ENCODE measurements around the gene MESP2.

The MESP2 gene

DNA sequence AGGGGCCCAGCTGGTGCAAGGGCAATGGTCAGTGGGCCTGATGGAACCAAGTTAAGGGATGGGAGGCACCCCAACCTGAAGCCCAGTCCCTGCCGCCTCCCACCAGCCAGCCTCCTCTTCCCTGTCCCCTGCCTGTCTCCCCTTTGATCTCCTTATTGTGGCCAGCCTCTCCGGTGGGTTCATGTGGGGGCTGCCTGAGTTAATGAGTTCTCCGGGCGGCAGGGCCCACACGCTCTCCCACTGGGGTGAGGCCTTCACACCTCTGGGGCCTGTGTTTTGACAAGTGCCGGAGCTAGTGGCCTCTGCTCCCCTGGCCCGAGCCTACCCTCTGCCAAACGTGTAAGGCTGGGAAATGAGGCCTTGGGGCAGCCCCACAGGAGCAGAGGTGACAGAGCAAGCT is 17.8 kb upstream of the MESP2 start:
- TF ChIP-seq CTCF (IDR thresholded peaks at IDR 0.05) = no peak
- Histone ChIP-seq H3K27me3 (peaks cover 0 to 11% of the 10 kb centered on the region in 2 donors), H3K27ac (no peak overlapping the region), H3K36me3 (no peaks in the 10 kb centered on the region), H3K4me1 (peaks cover 0 to 18% (median 0%) of the 10 kb centered on the region in 4 donors), H3K4me3 (no peak overlapping the region), H3K9me3 (no peaks in the 10 kb centered on the region)
- intact Hi-C loops (cut with DNase I; ENCODE audit: low total_unique reads) = loop anchor here (10.0 kb wide), 1 partner anchor 317 kb away; no protein-coding TSS in a partner anchor
- no peak for DNase-seq

DNA sequence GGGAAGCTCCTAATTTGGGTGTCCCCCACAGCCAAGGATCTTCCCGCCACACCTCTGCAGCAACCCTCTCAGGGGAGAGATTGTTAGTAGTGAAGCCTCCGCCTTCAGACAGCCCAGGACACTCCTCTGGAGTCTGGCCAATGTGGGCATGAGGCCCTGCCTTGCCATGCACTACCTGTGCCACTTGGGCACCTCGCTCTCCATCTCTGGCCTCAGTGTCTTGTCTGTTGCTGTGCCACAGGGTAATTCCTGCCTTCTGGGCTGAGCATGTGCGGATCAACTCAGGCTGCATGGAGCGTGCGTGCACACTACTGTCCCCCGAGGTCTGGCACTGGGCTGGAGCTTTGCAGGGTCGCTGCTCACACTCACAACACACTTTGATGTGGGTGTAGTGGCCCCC is 17.2 kb upstream of the MESP2 start:
- TF ChIP-seq CTCF (IDR thresholded peaks at IDR 0.05) = no peak
- intact Hi-C loops (cut with DNase I; ENCODE audit: low total_unique reads) = loop anchor here (10.0 kb wide), 1 partner anchor 316 kb away; no protein-coding TSS in a partner anchor
- H3K4me3 ChIP-seq = no peak overlapping the region
- no peak for DNase-seq
- H3K36me3 ChIP-seq = no peaks in the 10 kb centered on the region
- peaks cover 0 to 18% (median 0%) of the 10 kb centered on the region in 4 donors for H3K4me1 ChIP-seq
- H3K9me3 ChIP-seq = no peaks in the 10 kb centered on the region
- H3K27ac ChIP-seq = no peak overlapping the region
- peaks cover 0 to 11% of the 10 kb centered on the region in 2 donors for H3K27me3 ChIP-seq

DNA sequence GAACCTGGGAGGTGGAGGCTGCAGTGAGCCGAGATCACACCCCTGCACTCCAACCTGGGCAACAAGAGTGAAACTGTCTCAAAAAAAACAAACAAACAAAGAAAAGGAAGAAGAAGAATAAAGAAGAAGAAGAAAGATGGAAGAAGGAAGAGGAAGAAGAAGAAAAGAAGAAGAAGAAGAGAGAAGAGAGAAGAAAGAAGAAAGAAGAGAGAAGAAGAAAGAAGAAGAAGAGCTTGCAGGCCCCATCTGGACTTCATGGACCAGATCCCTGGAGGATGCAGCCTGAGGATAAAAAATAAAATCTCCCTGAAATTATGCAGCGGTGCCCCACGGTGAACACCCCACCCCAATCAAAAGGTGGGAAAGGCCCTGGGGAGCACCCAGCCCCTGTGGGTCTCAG is 16.3 kb upstream of the MESP2 start:
- peaks cover 0 to 18% (median 0%) of the 10 kb centered on the region in 4 donors for H3K4me1 ChIP-seq
- TF ChIP-seq CTCF (IDR thresholded peaks at IDR 0.05) = no peak
- no peak overlapping the region for H3K4me3 ChIP-seq
- no peak for DNase-seq
- no peak overlapping the region for H3K27ac ChIP-seq
- no peaks in the 10 kb centered on the region for H3K9me3 ChIP-seq
- intact Hi-C loops (cut with DNase I; ENCODE audit: low total_unique reads) = loop anchor here (2.0 to 10.0 kb wide), 2 partner anchors 117 to 315 kb away; no protein-coding TSS in a partner anchor
- H3K36me3 ChIP-seq = no peaks in the 10 kb centered on the region
- H3K27me3 ChIP-seq = peaks cover 0 to 11% of the 10 kb centered on the region in 2 donors

DNA sequence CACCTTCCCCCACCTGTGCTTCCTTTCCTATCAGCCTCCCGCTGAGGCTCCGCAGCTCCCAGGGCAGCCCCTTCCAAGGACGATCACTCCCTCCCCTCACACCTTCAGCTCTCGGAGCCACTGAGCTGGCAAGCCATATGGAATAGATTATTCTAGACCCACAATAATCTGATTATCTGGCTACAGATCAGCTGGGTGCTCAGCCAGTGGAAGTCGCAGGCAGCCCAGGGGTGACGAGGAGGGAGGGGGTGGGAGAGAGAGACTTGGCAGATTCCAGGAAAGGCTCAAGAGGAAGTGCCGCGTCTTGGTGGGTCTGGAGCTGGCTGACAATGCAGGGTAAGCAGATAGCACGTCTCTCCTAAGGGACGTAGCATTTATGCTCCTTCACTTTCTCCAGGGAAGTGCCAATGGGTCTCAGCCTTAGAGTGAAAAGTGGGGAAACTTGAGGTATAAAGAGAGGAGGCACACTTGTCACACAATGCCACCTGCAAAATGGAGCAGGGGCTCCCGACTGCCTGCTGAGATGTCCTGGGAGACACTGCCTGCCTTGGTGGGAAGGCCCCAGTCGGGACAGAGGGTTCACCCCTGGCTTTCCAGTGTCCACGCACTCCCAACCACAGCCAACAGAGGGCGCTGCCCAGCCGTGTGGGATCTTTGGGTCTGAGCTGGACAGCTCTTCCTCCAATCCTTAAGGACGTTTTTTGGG is 15.7 kb upstream of the MESP2 start:
- H3K36me3 ChIP-seq = no peaks in the 10 kb centered on the region
- H3K27ac ChIP-seq = no peak overlapping the region
- TF ChIP-seq CTCF (IDR thresholded peaks at IDR 0.05) = peak; percentile 96 to 97
- H3K4me1 ChIP-seq = peaks cover 0 to 18% (median 0%) of the 10 kb centered on the region in 4 donors
- peaks cover 0 to 11% of the 10 kb centered on the region in 2 donors for H3K27me3 ChIP-seq
- H3K4me3 ChIP-seq = no peak overlapping the region
- intact Hi-C loops (cut with DNase I; ENCODE audit: low total_unique reads) = loop anchor here (2.0 kb wide), 1 partner anchor 116 kb away; no protein-coding TSS in a partner anchor
- DNase-seq = peak; percentile 79 to 85
- no peaks in the 10 kb centered on the region for H3K9me3 ChIP-seq

GRCh38 chr15:89761009-89761831 is 14.9 kb upstream of the MESP2 start:
- Histone ChIP-seq H3K4me1 (peaks cover 0 to 18% (median 0%) of the 10 kb centered on the region in 4 donors), H3K9me3 (no peaks in the 10 kb centered on the region), H3K27ac (no peak overlapping the region), H3K27me3 (peaks cover 0 to 11% of the 10 kb centered on the region in 2 donors), H3K4me3 (no peak overlapping the region), H3K36me3 (no peaks in the 10 kb centered on the region)
- intact Hi-C loops (cut with DNase I; ENCODE audit: low total_unique reads) = loop anchor here (2.0 kb wide), 1 partner anchor 116 kb away; no protein-coding TSS in a partner anchor
- no peak for DNase-seq
- no peak for TF ChIP-seq CTCF (IDR thresholded peaks at IDR 0.05)

Measured in tibial artery (tissue), 4 donors.